Keratinocyte (primary cell): Measurements from ENCODE around the gene KCNK7. TPM values are rescaled to one million over a fixed set of nuclear protein-coding genes. Genes with fewer than 3 reads are reported as not detected.

Source experiments
- DNase-seq: peaks from one replicate; pipeline ENCODE4 v3.0.0-alpha.2; 2011; ENCODE audit warnings: low read depth, missing footprints, low spot score
- FAIRE-seq: peaks from 2 replicates; lab custom pipeline; 2011; peaks lifted over from hg19 to GRCh38; lab: Jason Lieb, UNC
- H2AFZ ChIP-seq: 2 replicates; pipeline ENCODE4 v1.6.0; 2012; ENCODE audit warnings: low read length, control low read depth, inconsistent platforms; ENCODE audit not compliant: control insufficient read depth
- H3K27ac ChIP-seq: 2 replicates; pipeline ENCODE4 v1.5.1; 2011; ENCODE audit warnings: low read length; ENCODE audit not compliant: control insufficient read depth, insufficient read depth
- H3K27me3 ChIP-seq: 3 replicates; pipeline ENCODE4 v1.6.0; 2011; ENCODE audit warnings: low read length; ENCODE audit not compliant: control insufficient read depth, insufficient read depth; ENCODE audit errors: extremely low read depth
- H3K36me3 ChIP-seq, 2 experiments: 2 replicates in 1 of 2; 3 replicates in 1 of 2; pipeline ENCODE4 v1.5.1; 2011; ENCODE audit warnings: low read length in 2 of 2, mild to moderate bottlenecking in 1 of 2; ENCODE audit not compliant: control insufficient read depth in 2 of 2, insufficient read depth in 2 of 2; ENCODE audit errors: extremely low read depth in 1 of 2
- H3K4me1 ChIP-seq: 3 replicates; pipeline ENCODE4 v1.5.1; 2011; ENCODE audit warnings: low read length; ENCODE audit not compliant: control insufficient read depth, insufficient read depth; ENCODE audit errors: extremely low read depth
- H3K4me2 ChIP-seq: 3 replicates; pipeline ENCODE4 v1.6.0; 2011; ENCODE audit warnings: low read depth, low read length; ENCODE audit not compliant: control insufficient read depth, insufficient read depth; ENCODE audit errors: extremely low read depth
- H3K4me3 ChIP-seq, 3 experiments: fragments of 200-600 bp in 1 of 3; sonication (generic) in 1 of 3; 2 replicates in 2 of 3; 3 replicates in 1 of 3; pipeline ENCODE4 v1.5.1; 2011 to 2016; ENCODE audit warnings: low read length in 3 of 3, mild to moderate bottlenecking in 3 of 3, control low read depth in 2 of 3, inconsistent platforms in 1 of 3, low read depth in 1 of 3, mixed read lengths in 1 of 3, mixed run types in 1 of 3, moderate library complexity in 1 of 3; ENCODE audit not compliant: control insufficient read depth in 2 of 3, insufficient read depth in 2 of 3; ENCODE audit errors: extremely low read depth in 1 of 3
- H3K79me2 ChIP-seq: 2 replicates; pipeline ENCODE4 v1.6.0; 2012; ENCODE audit warnings: low read length; ENCODE audit not compliant: control insufficient read depth, insufficient read depth
- H3K9ac ChIP-seq: 3 replicates; pipeline ENCODE4 v1.6.0; 2011; ENCODE audit warnings: low read length; ENCODE audit not compliant: control insufficient read depth, insufficient read depth; ENCODE audit errors: extremely low read depth
- H3K9me1 ChIP-seq: 3 replicates; pipeline ENCODE4 v1.6.0; 2011; ENCODE audit warnings: low read length; ENCODE audit not compliant: control insufficient read depth, insufficient read depth; ENCODE audit errors: extremely low read depth
- H3K9me3 ChIP-seq: 2 replicates; pipeline ENCODE4 v1.5.1; 2012; ENCODE audit warnings: low read depth, low read length; ENCODE audit not compliant: control insufficient read depth
- H4K20me1 ChIP-seq: 3 replicates; pipeline ENCODE4 v1.6.0; 2011; ENCODE audit warnings: low read length; ENCODE audit not compliant: control insufficient read depth, insufficient read depth; ENCODE audit errors: extremely low read depth
- CTCF ChIP-seq, 3 experiments: IDR thresholded peaks in 1 of 3; conservative IDR thresholded peaks in 1 of 3; optimal IDR thresholded peaks in 1 of 3; 2 replicates in 2 of 3; 3 replicates in 1 of 3; pipeline versions ENCODE3 to v1.5.1; 2011; ENCODE audit warnings: low read length in 3 of 3, mild to moderate bottlenecking in 3 of 3, moderate library complexity in 2 of 3, control low read depth in 1 of 3, inconsistent platforms in 1 of 3; ENCODE audit not compliant: insufficient read depth in 2 of 3; ENCODE audit errors: extremely low read depth in 1 of 3
- EZH2 ChIP-seq: IDR thresholded peaks from one replicate; pipeline ENCODE4 v1.6.1; 2012; ENCODE audit warnings: inconsistent platforms, mild to moderate bottlenecking, low read length, moderate library complexity
- dilution Hi-C: fragments of 300-500 bp; cut with MboI; formaldehyde crosslinking; loops from one replicate; pipeline ENCODE4 v1.7.0; 2020; ENCODE audit warnings: low sequenced_read_pairs; ENCODE audit not compliant: extremely low pct_ligation_motif_present
- polyA plus RNA-seq, 5 experiments: library from polyadenylated mRNA; depleted of rRNA in 3 of 5; stranded (reverse) in 3 of 5; stranded (forward) in 1 of 5; unstranded in 1 of 5; fragments of >200 nt; gene quantifications; 1 replicate in 1 of 5; 2 replicates in 3 of 5; 3 replicates in 1 of 5; pipeline versions ENCODE4 v1.2.1 to v1.2.3, GENCODE V29; 2011 to 2012; ENCODE audit warnings: missing spikeins in 2 of 5, low read depth in 1 of 5, low replicate concordance in 1 of 5

Gene KCNK7
- polyA plus RNA-seq, 1 donor (not counting 4 experiments of a cell fraction or from before 2014, with no cell fraction given) = 0.46 TPM

- no peak overlapping the region for H3K9ac ChIP-seq
- no peaks in the 10 kb centered on the region for H3K9me1 ChIP-seq
- peaks cover 2% of the 10 kb centered on the region for H3K79me2 ChIP-seq
- H3K36me3 ChIP-seq = peaks cover 8 to 13% of the 10 kb centered on the region in 2 experiments
- DNase-seq = no peak
- H3K9me3 ChIP-seq = no peaks in the 10 kb centered on the region
- no peak overlapping the region for H3K4me3 ChIP-seq
- H4K20me1 ChIP-seq = peaks cover 4% of the 10 kb centered on the region
- no peak for TF ChIP-seq CTCF (optimal IDR thresholded peaks at IDR 0.05 in 1 of 3, IDR thresholded peaks at IDR 0.05 in 1 of 3, conservative IDR thresholded peaks at IDR 0.05 in 1 of 3; ENCODE audit: extremely low read depth in 1 of 3, insufficient read depth in 2 of 3, low read length in 3 of 3)
- TF ChIP-seq EZH2 = no peak
- dilution Hi-C loops = no loop called here
- no peak overlapping the region for H3K27ac ChIP-seq
- H3K4me1 ChIP-seq = peaks cover 30% of the 10 kb centered on the region
- no peak overlapping the region for H2AFZ ChIP-seq
- FAIRE-seq = no peak
- no peaks in the 10 kb centered on the region for H3K27me3 ChIP-seq
- no peak overlapping the region for H3K4me2 ChIP-seq
Measured at GRCh38 chr11:65579291-65579690, 16.3 kb downstream of the KCNK7 start.

GRCh38 chr11:65578667-65579066 is 16.9 kb downstream of the KCNK7 start:
- TF ChIP-seq CTCF (optimal IDR thresholded peaks at IDR 0.05 in 1 of 3, IDR thresholded peaks at IDR 0.05 in 1 of 3, conservative IDR thresholded peaks at IDR 0.05 in 1 of 3; ENCODE audit: extremely low read depth in 1 of 3, insufficient read depth in 2 of 3, low read length in 3 of 3) (no peak), EZH2 (no peak)
- H3K36me3 ChIP-seq = peaks cover 8 to 11% of the 10 kb centered on the region in 2 experiments
- no peaks in the 10 kb centered on the region for H3K9me3 ChIP-seq
- H3K9ac ChIP-seq = no peak overlapping the region
- no peaks in the 10 kb centered on the region for H3K9me1 ChIP-seq
- dilution Hi-C loops = no loop called here
- peaks cover 33% of the 10 kb centered on the region for H3K4me1 ChIP-seq
- no peaks in the 10 kb centered on the region for H3K27me3 ChIP-seq
- H3K27ac ChIP-seq = no peak overlapping the region
- peaks cover 4% of the 10 kb centered on the region for H4K20me1 ChIP-seq
- H3K79me2 ChIP-seq = peaks cover 2% of the 10 kb centered on the region
- H3K4me2 ChIP-seq = no peak overlapping the region
- H2AFZ ChIP-seq = no peak overlapping the region
- H3K4me3 ChIP-seq = no peak overlapping the region
- DNase-seq (no peak), FAIRE-seq (no peak)
